Activated CD4-positive, alpha-beta memory T cell treated with anti-CD3 and anti-CD28 coated beads for 36 hours (primary cell): ENCODE measurements around the gene IRF6. TPM values are rescaled to one million over a fixed set of nuclear protein-coding genes. Genes with fewer than 3 reads are reported as not detected.

ENCODE experiments used
- CTCF ChIA-PET: fragments of 350-600 bp; sonication (Branson Sonifier 250); formaldehyde crosslinking; loops from one replicate; lab custom pipeline; 2021; ENCODE audit warnings: antibody characterized with exemption, inconsistent platforms; lab: Charles Lee
- POLR2A ChIA-PET: fragments of 350-600 bp; sonication (Branson Sonifier 250); formaldehyde crosslinking; loops from one replicate; lab custom pipeline; 2021; ENCODE audit warnings: antibody characterized with exemption; lab: Charles Lee
- DNase-seq: peaks from one replicate; pipeline ENCODE4 v3.0.0-alpha.2; 2020
- H3K27ac Mint-ChIP-seq: one replicate; pipeline ENCODE4 v1.8.0; 2021; ENCODE audit warnings: mixed read lengths
- H3K27me3 Mint-ChIP-seq: one replicate; pipeline ENCODE4 v1.8.0; 2021; ENCODE audit warnings: mixed read lengths
- H3K36me3 Mint-ChIP-seq: one replicate; pipeline ENCODE4 v1.8.0; 2021; ENCODE audit warnings: mixed read lengths
- H3K4me1 Mint-ChIP-seq: one replicate; pipeline ENCODE4 v1.8.0; 2021; ENCODE audit warnings: low read depth, mixed read lengths
- H3K4me3 Mint-ChIP-seq: one replicate; pipeline ENCODE4 v1.8.0; 2021; ENCODE audit warnings: mild to moderate bottlenecking, mixed read lengths
- H3K9me3 Mint-ChIP-seq: one replicate; pipeline ENCODE4 v1.8.0; 2021; ENCODE audit warnings: mixed read lengths
- intact Hi-C: fragments of 100-400 bp; cut with micrococcal nuclease; formaldehyde crosslinking; loops from one replicate; pipeline ENCODE4 v1.15.1; 2023
- total RNA-seq, 2 experiments: library from RNA; stranded (reverse); gene quantifications; one replicate each; pipeline ENCODE4 v1.2.3, GENCODE V29; 2021

The IRF6 gene
- total RNA-seq, 2 experiments from 2014 or later = 0.07 to 0.31 TPM

DNA sequence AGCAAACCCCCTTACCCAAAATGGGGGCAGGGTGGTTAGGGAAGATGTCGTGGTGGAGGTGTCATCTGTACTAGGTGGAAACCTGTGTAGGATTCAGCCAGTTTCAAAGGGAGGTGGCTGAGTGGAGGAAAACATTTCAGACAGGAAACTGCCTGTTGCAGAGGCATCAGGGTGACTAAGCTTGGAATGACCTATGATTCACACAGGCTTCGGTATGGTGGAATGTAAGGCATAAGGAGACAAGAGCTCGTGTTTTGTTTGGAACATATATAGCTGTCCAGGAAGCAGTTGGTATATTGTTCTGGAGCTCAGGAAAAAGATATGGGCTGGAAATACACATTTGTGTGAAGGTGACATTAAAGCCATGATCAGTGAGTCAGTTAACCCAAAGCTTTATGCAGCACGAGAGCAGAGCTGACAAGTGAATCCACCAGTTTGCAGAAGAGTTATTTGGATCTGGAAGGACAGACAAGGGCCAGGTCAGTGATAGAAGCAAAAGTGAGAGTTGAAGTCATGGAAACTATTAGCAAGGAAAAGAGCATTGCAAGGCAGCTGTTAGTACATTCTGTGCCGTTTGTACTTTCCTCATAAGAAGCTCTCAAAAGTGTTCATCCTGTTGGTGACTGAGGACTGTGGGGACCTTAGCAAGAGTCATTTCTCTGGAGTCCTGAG is 34.1 kb upstream of the IRF6 start:
- DNase-seq = peak; percentile 20
- H3K4me1 Mint-ChIP-seq = peaks cover 35% of the 10 kb centered on the region
- H3K27me3 Mint-ChIP-seq = no peaks in the 10 kb centered on the region
- peaks cover 67% of the 10 kb centered on the region for H3K36me3 Mint-ChIP-seq
- H3K27ac Mint-ChIP-seq = peak overlapping the region; percentile 1
- no peak overlapping the region for H3K4me3 Mint-ChIP-seq
- H3K9me3 Mint-ChIP-seq = no peaks in the 10 kb centered on the region
- ChIA-PET POLR2A (interaction anchor here (0.7 to 2.8 kb wide), 4 partner anchors 10 to 81 kb away, joined by 3 to 9 read pairs (median 4); partner anchors contain the start of gene UTP25), CTCF (interaction anchor here (0.7 to 3.2 kb wide), 6 partner anchors 10 to 560 kb away, joined by 4 to 19 read pairs (median 6); partner anchors contain the start of gene UTP25)
- intact Hi-C loops = no loop called here

GRCh38 chr1:209838537-209838936 is 32.6 kb upstream of the IRF6 start:
- intact Hi-C loops = no loop called here
- no peak overlapping the region for H3K4me3 Mint-ChIP-seq
- peaks cover 72% of the 10 kb centered on the region for H3K36me3 Mint-ChIP-seq
- H3K9me3 Mint-ChIP-seq = no peaks in the 10 kb centered on the region
- no peak for DNase-seq
- H3K27ac Mint-ChIP-seq = no peak overlapping the region
- ChIA-PET POLR2A (interaction anchor here (0.7 to 2.8 kb wide), 2 partner anchors 11 to 15 kb away, joined by 3 to 9 read pairs; partner anchors contain the start of gene UTP25), CTCF (interaction anchor here (1.0 to 3.2 kb wide), 4 partner anchors 9 to 15 kb away, joined by 4 to 19 read pairs (median 6); partner anchors contain the start of gene UTP25)
- peaks cover 45% of the 10 kb centered on the region for H3K4me1 Mint-ChIP-seq
- no peaks in the 10 kb centered on the region for H3K27me3 Mint-ChIP-seq

DNA sequence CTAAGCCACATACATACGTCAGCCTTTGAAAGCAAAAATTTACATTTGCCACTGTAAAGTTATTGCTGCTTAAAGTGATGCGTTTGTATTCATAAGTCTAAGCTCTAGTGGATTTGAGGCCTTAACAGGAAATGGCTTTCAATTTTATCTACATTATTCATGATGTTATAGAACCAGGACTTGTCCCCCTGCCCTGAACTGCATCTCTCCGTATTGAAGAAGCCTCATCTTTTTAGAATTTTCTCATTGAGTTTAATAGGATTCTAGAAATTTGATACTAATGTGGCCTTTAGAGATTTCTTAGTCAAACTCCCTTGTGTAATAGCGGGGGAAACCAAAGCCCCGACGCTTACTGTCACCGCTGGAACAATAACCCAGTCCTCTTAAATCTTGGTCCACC is 31.7 kb upstream of the IRF6 start:
- POLR2A ChIA-PET = interaction anchor here (1.0 kb wide), 1 partner anchor 11 kb away, joined by 3 read pairs; no protein-coding TSS in a partner anchor
- Mint-ChIP-seq H3K27ac (no peak overlapping the region), H3K36me3 (peaks cover 71% of the 10 kb centered on the region), H3K4me1 (peaks cover 45% of the 10 kb centered on the region), H3K9me3 (no peaks in the 10 kb centered on the region), H3K4me3 (no peak overlapping the region), H3K27me3 (no peaks in the 10 kb centered on the region)
- CTCF ChIA-PET = interaction anchor here (3.2 kb wide), 1 partner anchor 14 kb away, joined by 19 read pairs; no protein-coding TSS in a partner anchor
- intact Hi-C loops = no loop called here
- no peak for DNase-seq

- Mint-ChIP-seq H3K4me1 (peaks cover 52% of the 10 kb centered on the region), H3K4me3 (no peak overlapping the region), H3K9me3 (no peaks in the 10 kb centered on the region), H3K36me3 (peaks cover 69% of the 10 kb centered on the region), H3K27me3 (no peaks in the 10 kb centered on the region), H3K27ac (peak overlapping the region; percentile 13)
- POLR2A ChIA-PET = no interaction called here
- intact Hi-C loops = no loop called here
- peak; percentile 49 for DNase-seq
- CTCF ChIA-PET = interaction anchor here (1.1 to 1.7 kb wide), 2 partner anchors 8 to 12 kb away, joined by 3 to 11 read pairs; partner anchors contain the start of gene UTP25
These were observed 29.9 kb upstream of the IRF6 start for GRCh38 chr1:209835782-209836298.

DNA sequence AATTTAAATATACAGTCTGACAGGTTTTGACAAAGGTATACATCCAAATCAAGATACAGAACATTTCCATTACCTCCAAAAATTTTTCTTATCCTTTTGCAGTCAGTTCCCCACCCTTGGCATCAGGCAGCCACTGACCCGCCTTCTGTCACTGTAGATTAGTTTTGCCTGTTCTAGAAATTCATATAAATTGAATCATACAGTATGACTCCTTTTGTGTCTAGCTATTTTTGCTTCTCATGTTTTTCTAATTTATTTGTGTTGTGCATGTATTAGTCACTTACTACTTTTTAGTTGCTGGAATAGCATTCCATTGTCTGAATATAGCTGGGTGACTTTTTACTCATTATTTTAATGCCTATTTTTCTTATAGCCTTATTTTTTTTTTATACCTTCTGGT is 25.7 kb upstream of the IRF6 start:
- peaks cover 39% of the 10 kb centered on the region for H3K36me3 Mint-ChIP-seq
- intact Hi-C loops = no loop called here
- peaks cover 58% of the 10 kb centered on the region for H3K4me1 Mint-ChIP-seq
- no peak for DNase-seq
- no peaks in the 10 kb centered on the region for H3K9me3 Mint-ChIP-seq
- CTCF ChIA-PET = interaction anchor here (1.1 kb wide), 1 partner anchor 9 kb away, joined by 6 read pairs; no protein-coding TSS in a partner anchor
- H3K27ac Mint-ChIP-seq = no peak overlapping the region
- no peak overlapping the region for H3K4me3 Mint-ChIP-seq
- POLR2A ChIA-PET = no interaction called here
- H3K27me3 Mint-ChIP-seq = no peaks in the 10 kb centered on the region

GRCh38 chr1:209830722-209831121 is 24.8 kb upstream of the IRF6 start:
- intact Hi-C loops = no loop called here
- H3K9me3 Mint-ChIP-seq = no peaks in the 10 kb centered on the region
- ChIA-PET POLR2A (interaction anchor here (0.5 to 0.6 kb wide), 2 partner anchors 66 to 72 kb away, joined by 4 to 5 read pairs; no protein-coding TSS in a partner anchor), CTCF (interaction anchor here (1.1 kb wide), 2 partner anchors 8 to 265 kb away, joined by 3 to 6 read pairs; no protein-coding TSS in a partner anchor)
- H3K4me3 Mint-ChIP-seq = no peak overlapping the region
- no peak overlapping the region for H3K27ac Mint-ChIP-seq
- peaks cover 35% of the 10 kb centered on the region for H3K36me3 Mint-ChIP-seq
- no peak for DNase-seq
- no peaks in the 10 kb centered on the region for H3K27me3 Mint-ChIP-seq
- H3K4me1 Mint-ChIP-seq = peaks cover 49% of the 10 kb centered on the region

GRCh38 chr1:209829716-209830115 is 23.8 kb upstream of the IRF6 start:
- ChIA-PET CTCF (interaction anchor here (1.0 to 1.6 kb wide), 3 partner anchors 17 to 264 kb away, joined by 3 to 4 read pairs (median 3); no protein-coding TSS in a partner anchor), POLR2A (no interaction called here)
- no peaks in the 10 kb centered on the region for H3K27me3 Mint-ChIP-seq
- H3K4me1 Mint-ChIP-seq = peaks cover 39% of the 10 kb centered on the region
- no peak overlapping the region for H3K27ac Mint-ChIP-seq
- no peaks in the 10 kb centered on the region for H3K9me3 Mint-ChIP-seq
- intact Hi-C loops = loop anchor here (5.0 kb wide), 1 partner anchor 262 kb away; no protein-coding TSS in a partner anchor
- H3K36me3 Mint-ChIP-seq = peaks cover 29% of the 10 kb centered on the region
- peak overlapping the region; percentile 93 for H3K4me3 Mint-ChIP-seq
- no peak for DNase-seq

DNA sequence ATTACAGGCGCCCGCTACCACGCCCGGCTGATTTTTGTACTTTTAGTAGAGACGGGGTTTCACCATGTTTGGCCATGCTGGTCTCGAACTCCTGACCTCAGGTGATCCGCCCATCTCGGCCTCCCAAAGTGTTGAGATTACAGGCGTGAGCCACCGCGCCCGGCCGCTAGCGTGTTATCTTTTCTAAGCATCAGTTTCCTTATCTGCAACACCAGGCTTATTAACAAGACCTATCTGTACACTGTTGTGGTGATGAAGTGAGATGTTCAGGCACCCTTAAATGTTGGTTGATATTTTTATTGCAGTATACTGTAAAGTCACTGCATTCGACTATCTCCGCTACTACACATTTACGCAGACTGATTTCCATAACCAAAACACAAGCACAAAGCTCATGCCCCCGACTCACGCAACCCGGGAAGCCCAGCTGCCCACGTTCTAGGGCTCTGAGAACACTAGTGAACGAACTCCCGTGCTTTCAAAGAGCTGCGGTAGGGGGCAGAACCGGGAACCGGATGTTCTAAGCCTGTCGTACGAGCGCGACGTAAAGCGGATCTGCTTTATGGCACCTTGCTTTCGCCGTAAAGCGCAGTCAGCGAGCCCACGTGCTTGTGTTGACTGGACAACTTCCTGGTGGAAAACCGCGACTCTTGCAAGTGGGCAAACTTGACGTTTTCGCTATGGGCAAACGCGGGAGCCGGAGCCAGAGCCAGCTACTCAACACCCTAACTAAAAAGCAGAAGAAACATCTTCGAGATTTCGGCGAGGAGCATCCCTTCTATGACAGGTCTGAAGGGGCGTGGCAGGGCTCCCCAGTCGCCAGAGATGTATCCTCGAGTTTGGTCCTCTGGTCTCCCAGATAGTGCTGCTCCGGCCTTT is 21.7 kb upstream of the IRF6 start, which contains the start of gene UTP25:
UTP25 (plus strand) TSS at position 589 of the 879 bp plus-strand sequence; CDS start at position 681, 92 bp downstream.
- Mint-ChIP-seq H3K4me1 (peaks cover 42% of the 10 kb centered on the region), H3K4me3 (peak within 1 kb of the TSS; percentile 93), H3K27me3 (peaks cover 4% of the 10 kb centered on the region), H3K27ac (peak within 1 kb of the TSS; percentile 88), H3K36me3 (peaks cover 13% of the 10 kb centered on the region), H3K9me3 (no peaks in the 10 kb centered on the region)
- DNase-seq = peak; percentile 97
- ChIA-PET POLR2A (interaction anchor here (0.6 to 2.0 kb wide), 8 partner anchors 10 to 547 kb away, joined by 3 to 9 read pairs (median 4); partner anchors contain the start of gene TRAF3IP3), CTCF (interaction anchor here (0.6 to 2.3 kb wide), 20 partner anchors 9 to 547 kb away, joined by 3 to 10 read pairs (median 4); partner anchors contain the start of genes C1orf74 and TRAF3IP3)
- intact Hi-C loops = loop anchor here (1.0 to 5.0 kb wide), 4 partner anchors 43 to 260 kb away; partner anchors contain the start of gene C1orf74

GRCh38 chr1:209825591-209826434 is 19.9 kb upstream of the IRF6 start:
- Mint-ChIP-seq H3K4me1 (peaks cover 36% of the 10 kb centered on the region), H3K9me3 (no peaks in the 10 kb centered on the region), H3K27me3 (peaks cover 14% of the 10 kb centered on the region), H3K4me3 (no peak overlapping the region), H3K36me3 (peaks cover 3% of the 10 kb centered on the region), H3K27ac (no peak overlapping the region)
- CTCF ChIA-PET = interaction anchor here (0.9 to 2.3 kb wide), 5 partner anchors 10 to 41 kb away, joined by 4 to 10 read pairs (median 6); partner anchors contain the start of gene C1orf74
- DNase-seq = no peak
- POLR2A ChIA-PET = no interaction called here
- intact Hi-C loops = loop anchor here (5.0 kb wide), 1 partner anchor 259 kb away; no protein-coding TSS in a partner anchor
